ENCODE results near the gene ZC3H7A.

ZC3H7A gene

DNA sequence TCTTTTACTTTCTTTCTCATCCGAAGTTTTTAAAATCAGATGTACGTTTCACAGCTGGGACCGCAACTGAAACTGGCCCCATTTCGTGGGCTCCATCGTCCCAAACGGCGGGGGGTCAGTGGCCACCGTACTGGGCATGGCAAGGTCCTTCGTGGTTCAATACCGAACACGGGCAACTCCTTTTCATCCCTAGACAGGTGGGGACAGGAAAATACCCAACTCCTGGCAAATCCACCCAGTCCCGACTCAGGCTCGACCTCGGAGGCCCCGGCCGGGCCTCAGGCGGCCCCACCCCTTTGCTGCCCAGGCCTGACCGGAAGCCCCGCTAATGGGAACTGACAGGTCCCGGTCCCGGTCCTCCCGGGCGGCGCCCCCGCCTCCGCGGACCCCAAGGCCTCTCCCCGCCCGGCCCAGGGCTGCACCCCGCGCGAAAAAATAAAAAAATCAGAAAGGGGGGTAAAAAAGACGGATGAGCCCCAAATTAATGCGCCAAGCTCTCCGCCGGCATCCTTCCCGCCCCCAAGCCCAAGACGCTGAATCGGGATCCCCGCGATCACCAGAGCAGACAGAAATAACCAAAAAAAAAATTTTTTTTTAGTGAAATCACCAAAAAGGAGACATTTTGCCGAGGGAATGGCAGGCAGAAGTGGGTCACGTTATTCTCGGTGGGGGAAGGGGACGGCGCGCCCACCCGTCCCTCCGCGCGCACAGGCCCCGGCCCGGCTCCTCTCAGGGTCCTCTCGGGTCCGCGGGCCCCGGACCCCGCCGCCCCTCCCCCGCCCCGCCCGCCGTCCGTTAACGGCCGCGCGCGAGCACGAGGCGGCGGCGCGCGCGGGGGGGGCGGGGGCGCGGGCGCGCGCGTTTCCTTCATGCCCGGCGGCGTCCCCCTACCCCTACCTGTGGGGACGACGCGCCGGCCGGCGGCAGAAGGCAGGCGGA lies 562 bp downstream of the ZC3H7A start:
- TF ChIP-seq, protein P1, sequence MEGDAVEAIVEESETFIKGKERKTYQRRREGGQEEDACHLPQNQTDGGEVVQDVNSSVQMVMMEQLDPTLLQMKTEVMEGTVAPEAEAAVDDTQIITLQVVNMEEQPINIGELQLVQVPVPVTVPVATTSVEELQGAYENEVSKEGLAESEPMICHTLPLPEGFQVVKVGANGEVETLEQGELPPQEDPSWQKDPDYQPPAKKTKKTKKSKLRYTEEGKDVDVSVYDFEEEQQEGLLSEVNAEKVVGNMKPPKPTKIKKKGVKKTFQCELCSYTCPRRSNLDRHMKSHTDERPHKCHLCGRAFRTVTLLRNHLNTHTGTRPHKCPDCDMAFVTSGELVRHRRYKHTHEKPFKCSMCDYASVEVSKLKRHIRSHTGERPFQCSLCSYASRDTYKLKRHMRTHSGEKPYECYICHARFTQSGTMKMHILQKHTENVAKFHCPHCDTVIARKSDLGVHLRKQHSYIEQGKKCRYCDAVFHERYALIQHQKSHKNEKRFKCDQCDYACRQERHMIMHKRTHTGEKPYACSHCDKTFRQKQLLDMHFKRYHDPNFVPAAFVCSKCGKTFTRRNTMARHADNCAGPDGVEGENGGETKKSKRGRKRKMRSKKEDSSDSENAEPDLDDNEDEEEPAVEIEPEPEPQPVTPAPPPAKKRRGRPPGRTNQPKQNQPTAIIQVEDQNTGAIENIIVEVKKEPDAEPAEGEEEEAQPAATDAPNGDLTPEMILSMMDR (conservative IDR thresholded peaks at IDR 0.05; ENCODE audit: low read depth), result no peak
- ChIA-PET POLR2A (ENCODE audit: low non-redundant PET) (interaction anchor here (1.2 kb wide), 1 partner anchor 11 kb away, joined by 4 read pairs; no protein-coding TSS in a partner anchor), CTCF (interaction anchor here (0.6 to 1.6 kb wide), 9 partner anchors 12 to 1249 kb away, joined by 3 to 11 read pairs (median 3); no protein-coding TSS in a partner anchor)
- peak overlapping the region; percentile 95 for H3K27ac ChIP-seq
- DNase-seq (ENCODE audit: low spot score), result peak; percentile 40

DNA sequence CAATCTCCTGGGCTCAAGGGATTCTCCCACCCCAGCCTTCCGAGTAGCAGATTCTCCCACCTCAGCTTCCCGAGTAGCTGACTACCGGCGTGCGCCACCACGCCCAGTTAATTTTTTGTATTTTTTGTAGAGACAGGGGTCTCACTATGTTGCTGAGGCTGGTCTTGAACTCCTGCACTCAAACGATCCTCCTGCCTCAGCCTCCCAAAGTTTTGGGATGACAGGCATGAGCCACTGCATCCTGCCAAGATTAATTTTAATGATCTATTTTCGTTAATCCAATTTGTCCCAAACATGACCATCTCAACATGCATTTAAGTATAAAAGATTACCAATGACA lies 1.2 kb downstream of the ZC3H7A start:
- POLR2A ChIA-PET (ENCODE audit: low non-redundant PET), result no interaction called here

DNA sequence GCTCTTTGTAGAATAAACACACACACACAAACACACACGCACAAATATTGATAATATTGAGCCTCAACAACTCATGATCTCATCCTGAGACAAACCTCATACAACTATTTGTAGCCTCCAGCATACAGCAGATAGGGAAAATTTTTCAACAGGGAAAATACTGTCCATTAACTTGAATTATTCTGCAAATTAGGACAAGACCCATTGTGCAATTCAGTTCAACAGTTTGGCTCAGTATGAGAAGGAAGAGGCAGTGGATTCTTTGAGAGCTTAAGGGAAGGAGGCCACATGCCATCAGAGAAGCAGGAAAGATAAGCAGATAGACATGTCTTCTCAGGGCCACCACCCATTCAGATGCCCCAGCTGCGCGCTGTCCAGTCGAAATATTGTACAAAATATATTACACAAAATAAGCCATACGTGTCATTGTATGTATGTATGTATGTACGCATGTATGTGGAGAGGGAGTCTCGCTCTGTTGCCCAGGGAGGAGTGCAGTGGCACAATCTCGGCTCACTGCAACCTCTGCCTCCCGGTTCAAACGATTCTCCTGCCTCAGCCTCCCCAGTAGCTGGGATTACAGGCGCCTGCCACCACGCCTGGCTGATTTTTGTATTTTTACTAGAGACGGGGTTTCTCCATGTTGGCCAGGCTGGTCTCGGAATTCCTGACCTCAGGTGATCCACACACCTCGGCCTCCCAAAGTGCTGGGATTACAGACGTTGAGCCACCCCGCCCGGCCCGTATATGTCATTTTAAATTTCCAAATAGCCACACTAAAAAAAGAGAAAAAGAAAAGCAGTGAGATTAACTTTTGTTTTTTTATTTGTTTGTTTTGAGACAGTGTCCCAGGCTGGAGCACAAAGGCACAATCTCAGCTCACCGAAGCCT lies 1.8 kb downstream of the ZC3H7A start:
- TF ChIP-seq, protein P1 (conservative IDR thresholded peaks at IDR 0.05; ENCODE audit: low read depth), result no peak
- CTCF ChIA-PET, result interaction anchor here (0.6 to 1.5 kb wide), 2 partner anchors 45 to 259 kb away, joined by 3 to 4 read pairs; no protein-coding TSS in a partner anchor
- no peak for DNase-seq (ENCODE audit: low spot score)
- POLR2A ChIA-PET (ENCODE audit: low non-redundant PET), result no interaction called here
- peak overlapping the region; percentile 95 for H3K27ac ChIP-seq

More for the DNA sequence above, 1.2 kb downstream of the ZC3H7A start:
- TF ChIP-seq, protein P1 (conservative IDR thresholded peaks at IDR 0.05; ENCODE audit: low read depth), result no peak
- CTCF ChIA-PET, result interaction anchor here (0.6 to 1.5 kb wide), 4 partner anchors 15 to 271 kb away, joined by 3 to 11 read pairs (median 4); no protein-coding TSS in a partner anchor
- H3K27ac ChIP-seq, result peak overlapping the region; percentile 95
- DNase-seq (ENCODE audit: low spot score), result no peak

DNA sequence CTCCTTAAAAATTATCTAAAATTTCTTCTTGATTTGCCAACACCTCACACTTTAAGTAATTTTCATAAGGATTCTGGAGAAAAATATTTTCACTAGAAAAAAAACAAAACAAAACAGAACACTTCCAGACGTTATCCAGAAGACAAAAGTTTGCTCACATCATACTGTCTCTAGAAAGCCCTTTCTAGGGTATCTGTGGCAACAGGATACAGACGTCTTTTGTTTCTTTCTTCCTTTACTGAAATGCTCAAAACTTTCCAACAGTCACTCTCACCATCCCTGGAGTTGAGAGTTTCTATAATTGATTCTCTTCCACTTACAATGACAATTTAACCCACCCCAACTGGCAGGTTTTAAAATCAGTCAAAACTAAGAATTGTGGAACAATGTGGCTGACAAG lies 2.6 kb downstream of the ZC3H7A start:
- POLR2A ChIA-PET (ENCODE audit: low non-redundant PET), result no interaction called here

DNA sequence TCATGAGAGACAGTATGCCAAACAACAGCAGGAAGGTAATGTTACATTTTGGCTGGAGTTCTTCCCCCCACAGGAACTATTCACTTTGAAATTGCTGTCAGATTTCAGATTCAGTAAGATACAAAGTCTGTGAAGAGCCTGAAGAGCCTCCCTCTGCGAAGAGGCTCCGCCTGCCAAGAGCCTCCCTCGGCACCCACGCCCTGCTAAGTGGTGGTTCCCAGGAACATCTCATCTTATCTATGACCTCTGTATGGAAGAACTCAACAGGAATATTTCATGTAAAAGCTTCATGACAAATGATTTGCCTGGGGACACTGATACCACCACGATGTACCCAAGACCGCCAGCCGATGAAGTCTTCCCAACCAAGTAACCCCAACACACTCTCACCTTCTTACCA lies 3.2 kb downstream of the ZC3H7A start:
- CTCF ChIA-PET, result interaction anchor here (0.6 kb wide), 1 partner anchor 56 kb away, joined by 3 read pairs; no protein-coding TSS in a partner anchor
- peak overlapping the region; percentile 39; the same call in 1 of the 2 replicates for H3K27ac ChIP-seq
- TF ChIP-seq, protein P1 (conservative IDR thresholded peaks at IDR 0.05; ENCODE audit: low read depth), result no peak
- DNase-seq (ENCODE audit: low spot score), result no peak
- POLR2A ChIA-PET (ENCODE audit: low non-redundant PET), result no interaction called here

More for the DNA sequence above, 2.6 kb downstream of the ZC3H7A start:
- CTCF ChIA-PET, result no interaction called here
- DNase-seq (ENCODE audit: low spot score), result no peak
- no peak overlapping the region for H3K27ac ChIP-seq
- TF ChIP-seq, protein P1 (conservative IDR thresholded peaks at IDR 0.05; ENCODE audit: low read depth), result no peak

Data from RWPE1 (cell line).